GM21529 (cell line): ENCODE results near the gene COPB2.
A peak's percentile ranks its signal among the peaks of the same experiment; 100 is the strongest.

Experiments
- ATAC-seq: cut with Tn5 transposase; IDR thresholded peaks from one replicate; pipeline ENCODE4 v1.9.1; 2021; ENCODE audit not compliant: unreplicated experiment

The COPB2 gene

DNA sequence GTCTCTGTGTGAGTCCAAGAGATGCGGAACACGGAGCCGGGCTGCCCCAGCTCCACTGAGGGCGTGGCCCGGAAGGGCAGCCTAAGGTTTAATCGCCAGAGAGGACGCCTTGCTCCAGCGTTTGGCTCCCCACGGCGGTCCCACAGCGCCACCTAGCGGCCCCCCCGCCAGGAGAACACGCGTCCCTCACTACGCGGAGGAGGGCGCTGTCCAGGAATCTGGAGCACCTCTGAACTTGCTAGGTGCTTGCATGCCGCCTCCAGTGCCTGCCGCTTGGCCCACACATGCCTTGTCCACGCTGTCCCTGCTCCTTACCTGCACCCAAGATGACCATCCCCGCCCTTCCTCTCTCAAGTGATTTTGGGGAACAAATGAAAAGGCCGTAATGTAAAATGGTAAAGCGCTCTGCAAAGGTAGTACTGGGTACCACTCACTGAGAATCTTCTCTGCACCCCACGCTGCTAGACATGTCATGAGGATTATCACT lies 60.0 kb downstream of the COPB2 start:
- peak; percentile 98 for ATAC-seq

DNA sequence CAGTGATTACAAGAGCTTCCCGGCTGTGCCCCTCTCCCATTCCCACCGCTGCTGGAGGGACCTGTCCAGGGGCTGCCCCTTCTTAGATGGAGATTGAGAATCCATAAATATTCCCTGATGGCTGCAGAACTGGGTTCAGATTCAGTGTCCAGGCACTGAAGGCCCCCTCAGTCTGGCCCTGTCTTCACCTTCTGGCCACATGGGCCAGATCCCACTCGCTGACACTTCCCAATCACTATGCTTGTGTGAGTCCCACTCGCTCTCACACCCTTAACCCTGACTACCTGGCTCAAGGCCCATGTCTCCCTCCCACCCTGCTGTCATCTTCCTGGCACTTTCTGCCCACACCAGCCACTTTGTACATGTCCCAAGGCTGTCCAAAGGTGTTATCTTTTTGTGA lies 61.1 kb downstream of the COPB2 start:
- no peak for ATAC-seq

DNA sequence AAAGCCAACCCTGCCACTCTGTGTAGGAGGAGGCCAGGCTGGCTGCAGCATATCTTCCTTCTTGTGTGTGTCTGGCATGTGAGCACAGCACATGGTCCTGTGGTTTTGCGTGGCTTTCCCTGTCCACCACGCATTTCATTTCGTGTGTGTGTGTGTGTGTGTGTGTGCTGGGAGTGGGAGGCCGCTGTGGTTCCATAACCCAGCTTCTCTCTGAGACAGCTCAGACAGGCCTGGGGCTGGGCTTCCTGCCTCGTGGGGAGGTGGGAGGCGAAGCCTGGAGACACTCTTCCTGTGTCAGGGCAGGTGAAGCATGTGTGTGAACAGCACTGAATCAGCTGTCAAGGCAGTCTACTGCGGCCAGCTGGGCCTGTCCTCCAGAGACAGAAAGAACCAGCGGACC lies 61.6 kb downstream of the COPB2 start:
- no peak for ATAC-seq

DNA sequence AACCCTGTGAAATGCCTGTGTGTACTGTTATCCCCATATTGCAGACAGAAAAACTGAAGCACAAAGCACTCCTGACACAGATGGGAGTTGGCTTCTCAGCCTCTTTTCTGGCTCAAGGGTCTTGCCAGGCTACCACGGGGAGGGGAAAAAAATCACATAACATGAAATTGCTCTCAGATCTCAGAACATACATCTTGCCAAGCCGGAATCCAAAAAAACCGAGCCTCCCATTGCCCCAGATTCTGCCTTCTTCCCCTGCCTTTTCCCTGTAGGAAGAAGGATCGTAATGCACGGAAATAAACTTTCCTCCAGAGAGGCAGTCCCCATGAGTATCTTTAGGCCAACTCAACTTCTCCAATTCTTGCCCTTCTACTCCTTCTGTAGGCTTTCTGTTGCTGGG lies 62.2 kb downstream of the COPB2 start:
- no peak for ATAC-seq

DNA sequence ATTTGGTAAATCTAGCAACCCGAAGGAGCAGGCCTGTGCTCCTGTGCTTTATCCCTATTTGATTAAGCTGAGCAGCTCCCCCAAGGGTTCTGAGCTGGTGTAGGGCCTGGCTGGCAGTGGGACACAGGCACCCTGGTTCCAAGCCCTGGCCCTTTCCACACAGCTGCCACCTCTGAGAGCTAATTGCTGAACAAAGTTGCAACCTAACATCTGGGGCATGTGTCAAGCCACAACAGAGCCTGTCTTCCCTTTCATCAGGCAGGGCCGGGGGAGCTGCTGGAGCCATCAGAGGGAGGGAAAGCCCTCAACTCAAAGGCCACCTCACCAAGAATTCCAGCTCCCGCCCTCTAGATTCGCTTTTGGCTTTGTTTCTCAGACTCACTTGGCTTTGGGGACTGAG lies 62.7 kb downstream of the COPB2 start:
- ATAC-seq = no peak

DNA sequence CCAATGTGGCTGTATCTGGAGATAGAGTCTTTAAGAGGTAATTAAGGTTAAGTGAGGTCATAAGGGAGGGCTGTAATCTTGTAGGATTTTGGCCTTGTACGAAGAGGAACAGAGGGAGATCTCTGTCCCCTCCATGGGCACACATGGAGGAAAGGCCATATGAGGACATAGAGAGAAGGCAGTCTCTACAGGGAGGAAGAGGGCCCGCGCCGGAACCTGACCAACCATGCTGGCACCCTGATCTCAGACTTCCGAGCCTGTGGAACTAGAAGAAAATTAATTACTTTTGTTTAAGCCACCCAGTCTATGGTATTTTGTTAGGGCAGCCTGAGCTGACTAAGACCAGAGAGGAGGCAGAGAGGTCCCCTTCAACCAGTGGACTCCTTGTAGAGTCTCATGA lies 63.3 kb downstream of the COPB2 start:
- ATAC-seq = no peak

DNA sequence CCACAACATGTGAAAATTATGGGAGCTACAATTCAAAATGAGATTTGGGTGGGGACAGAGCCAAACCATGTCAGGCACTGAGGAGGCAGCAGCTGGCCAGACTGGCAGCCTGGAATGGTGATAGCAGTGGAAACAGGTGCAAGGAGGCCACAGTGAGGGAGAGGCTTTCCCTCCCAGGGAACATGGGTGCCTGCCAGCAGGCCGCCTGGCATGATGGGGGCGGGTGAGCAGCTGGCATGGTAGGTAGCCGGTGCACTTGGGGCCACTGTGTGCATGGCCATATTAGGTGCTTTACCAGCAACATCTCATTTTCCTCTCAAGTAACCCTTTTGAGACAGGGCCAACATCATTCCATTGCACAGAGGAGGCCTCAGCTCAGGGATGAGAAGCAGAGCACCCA lies 63.9 kb downstream of the COPB2 start:
- ATAC-seq = no peak

DNA sequence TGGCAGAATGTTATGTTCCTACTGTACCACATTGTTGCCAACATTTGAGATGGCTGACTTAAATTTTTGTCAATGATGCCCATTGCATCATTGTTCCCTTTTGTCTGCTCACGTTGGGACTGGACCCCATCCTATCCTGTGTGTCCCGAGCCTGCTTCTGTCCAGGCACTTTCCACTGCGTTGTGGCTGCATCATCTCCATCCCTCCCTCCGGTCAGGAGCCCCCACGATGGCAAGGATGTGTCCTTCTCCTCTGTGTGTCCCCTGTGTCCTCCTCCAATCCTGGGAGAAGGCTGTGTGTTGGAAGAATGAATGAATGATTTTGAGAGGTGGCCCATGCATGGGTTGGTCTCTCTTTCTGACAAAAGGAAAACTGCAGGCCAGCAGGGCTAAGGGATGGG lies 65.0 kb downstream of the COPB2 start:
- no peak for ATAC-seq

DNA sequence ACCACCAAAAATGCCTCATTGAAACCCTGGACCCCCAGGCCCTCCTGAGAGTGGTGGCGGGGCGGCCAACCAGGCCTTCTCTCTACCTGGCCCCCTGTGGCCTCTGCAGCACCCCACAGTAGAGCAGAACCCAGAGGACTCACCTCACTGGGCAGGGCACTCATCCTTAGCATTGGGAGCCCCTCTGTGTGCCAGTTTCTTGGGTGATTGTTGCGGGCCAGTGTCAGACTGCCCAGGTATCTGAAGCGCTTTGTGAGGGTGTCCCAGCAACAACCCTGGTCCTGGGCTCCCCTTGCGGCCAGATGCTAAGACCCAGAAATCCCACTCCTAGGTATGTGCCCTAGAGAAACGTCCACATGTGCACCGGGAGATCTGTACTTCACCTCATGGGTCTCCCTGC lies 66.3 kb downstream of the COPB2 start:
- no peak for ATAC-seq

DNA sequence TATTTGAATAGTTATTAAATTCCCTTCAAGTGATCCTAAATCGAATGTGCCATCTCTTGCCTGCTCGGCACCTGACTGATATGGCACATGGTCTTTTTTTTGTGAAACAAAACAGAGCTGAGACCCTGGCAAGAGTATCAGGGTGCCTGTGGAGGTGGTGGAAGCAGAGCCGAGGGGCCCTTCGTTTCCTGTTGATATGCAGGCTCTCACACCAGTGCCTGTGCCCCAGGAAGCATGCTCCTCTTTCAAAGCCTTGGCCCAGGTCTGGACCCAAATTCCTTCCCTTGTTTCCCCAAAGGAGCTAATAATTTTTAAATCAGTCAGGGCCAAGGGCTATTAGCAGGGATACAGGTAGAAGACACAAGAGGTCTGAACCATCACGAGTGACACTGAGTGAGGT lies 67.1 kb downstream of the COPB2 start:
- no peak for ATAC-seq

DNA sequence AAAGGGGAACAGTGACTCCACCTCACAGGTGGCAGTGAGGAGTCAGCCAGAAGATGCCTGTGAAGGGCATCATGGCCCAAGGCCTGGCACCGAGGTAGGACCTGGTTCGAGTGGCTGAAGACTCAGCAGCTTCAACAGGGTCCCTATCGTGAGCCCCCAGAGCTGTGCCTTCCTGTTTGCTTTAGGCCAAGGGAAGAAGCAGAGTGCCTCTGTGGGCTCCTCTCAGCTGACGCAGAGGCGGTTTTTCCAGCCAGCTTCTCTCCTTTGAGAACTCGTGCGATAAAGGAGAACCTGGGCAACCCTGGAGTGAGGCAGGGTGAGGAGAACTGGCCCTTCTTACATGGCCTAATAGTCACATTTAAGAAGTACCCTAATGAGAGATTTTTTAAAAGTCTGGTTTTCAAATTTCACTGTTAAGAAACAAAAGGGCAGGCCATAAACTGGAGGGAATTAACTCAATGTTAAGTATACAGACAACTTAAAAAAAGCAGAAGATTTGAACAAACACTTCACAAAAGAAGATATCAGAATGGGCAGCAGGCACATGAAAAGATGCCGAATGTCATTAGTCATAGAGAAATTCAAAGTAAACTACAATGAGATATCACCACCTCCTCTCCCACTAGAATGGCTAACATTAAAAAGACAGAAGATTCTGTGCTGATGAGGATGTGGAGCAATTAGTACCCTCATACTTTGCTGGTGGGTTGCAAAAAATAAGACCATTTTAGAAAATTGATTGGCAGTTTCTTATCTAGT lies 68.7 kb downstream of the COPB2 start:
- no peak for ATAC-seq

DNA sequence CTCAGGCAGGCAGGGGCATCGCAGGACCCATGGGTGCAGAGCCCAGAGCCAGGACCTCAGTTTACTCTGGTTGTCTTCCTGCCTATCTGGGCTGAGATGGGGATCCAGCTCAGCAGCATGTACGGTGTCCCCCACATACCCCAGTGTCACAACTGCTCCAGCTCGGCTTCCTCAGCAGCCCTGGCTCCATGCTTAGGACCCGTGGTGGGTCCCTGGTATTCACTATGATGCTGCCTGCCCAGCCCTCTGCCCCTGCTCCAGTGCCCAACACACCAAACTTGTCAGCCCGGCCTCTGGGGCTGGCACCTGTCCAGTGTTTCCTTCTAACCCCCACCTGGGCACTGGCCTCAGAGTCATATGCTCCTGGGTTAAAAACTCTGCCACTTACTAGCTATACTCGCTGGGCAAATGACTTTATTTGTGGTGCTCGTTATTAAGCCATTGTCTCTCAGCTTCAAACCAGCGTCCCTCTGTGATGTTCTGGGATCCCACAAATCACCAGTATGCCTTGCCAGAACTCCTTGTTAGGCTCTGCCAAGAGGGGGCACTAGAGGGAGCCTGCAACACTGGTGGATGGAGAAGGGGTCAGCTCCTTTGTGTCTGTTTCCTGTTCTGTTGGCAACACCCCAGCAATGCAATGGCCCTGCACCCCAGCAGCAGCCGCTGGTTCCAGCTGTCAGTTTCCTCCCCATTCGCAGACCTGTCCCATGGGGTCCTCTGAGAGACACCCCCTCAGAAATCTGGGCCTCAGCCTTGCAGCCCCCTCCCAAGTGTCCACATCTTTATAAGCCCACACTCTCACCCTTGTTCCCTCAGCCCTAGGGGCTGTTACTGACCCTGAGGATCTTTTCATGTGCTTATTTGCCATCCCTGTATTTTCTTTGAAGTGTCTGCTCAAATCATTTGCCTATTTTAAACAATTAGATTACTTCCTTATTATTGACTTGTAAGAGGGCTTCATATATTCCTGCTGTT lies 69.7 kb downstream of the COPB2 start:
- no peak for ATAC-seq

DNA sequence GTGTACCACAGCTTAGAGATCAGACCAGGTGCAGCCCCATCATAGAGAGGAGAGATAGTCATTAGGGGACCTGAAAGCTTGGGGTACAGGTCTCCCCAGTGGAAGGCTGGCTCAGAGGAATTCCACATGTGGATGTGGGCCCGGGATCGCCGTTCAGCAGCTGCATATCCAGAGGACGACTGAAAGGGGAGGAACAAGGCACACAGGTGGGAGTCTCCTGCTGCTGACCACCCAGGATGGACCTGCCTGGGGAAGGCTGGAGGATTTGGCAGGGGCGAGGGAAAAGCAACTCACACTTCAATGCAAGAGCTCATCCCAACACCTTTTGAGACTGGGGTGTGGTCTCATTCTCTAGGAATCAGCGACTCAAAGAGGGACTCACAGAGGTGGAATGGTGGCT lies 70.6 kb downstream of the COPB2 start:
- no peak for ATAC-seq

DNA sequence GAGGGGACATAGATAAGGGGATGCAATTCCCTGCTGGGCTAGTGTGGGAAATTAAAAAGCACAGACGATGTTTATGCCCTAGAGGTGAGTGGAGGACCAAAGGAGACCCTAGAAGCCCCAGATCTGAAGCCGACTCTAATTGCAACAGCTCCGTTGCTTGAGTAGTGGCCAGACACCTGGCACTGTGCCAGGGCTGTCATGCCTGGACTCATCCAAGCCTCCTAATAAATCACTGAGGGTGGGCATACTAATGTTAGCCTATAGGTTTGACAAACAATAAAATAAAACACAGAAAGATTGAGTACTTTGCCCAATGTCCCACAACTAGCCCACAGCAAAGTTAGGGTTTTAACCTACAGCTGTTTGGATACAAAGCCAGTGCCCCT lies 71.0 kb downstream of the COPB2 start:
- no peak for ATAC-seq

DNA sequence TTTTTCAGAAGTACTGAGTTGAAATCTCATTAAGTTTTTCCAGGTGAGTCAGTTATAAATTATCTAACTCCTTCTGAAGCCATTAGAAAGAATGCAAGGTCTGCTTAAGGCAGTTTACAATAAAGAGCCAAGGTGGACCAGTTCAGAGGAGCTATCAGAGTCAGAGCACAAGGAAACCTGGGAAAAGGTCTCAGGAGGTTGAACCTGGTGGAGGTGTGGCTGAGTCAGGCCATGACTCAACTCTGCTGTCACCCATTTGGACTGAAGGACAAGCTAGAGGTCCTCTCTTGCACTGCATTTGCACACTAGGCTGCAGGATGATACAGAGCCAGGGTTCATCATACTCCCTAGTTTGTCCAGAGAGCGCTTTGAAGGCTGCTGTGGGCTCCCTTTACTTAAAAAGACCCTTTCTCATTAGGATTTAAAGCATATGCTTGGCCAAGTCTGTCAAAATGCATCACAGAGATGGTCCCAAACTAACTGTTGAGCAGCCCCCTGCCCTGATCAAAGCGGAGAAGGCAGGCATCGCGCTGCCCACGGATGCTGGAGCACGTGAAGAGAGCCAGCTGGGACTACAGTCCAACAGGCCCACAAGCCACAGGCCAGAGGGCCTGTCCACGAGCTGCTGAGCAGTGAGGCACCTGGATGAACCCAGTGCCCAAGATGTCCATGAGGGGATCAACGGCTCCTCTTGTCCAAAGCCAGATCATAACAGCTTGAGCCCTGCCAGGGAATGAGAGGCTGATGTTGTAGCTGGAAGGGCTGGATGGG lies 71.6 kb downstream of the COPB2 start:
- ATAC-seq = no peak

DNA sequence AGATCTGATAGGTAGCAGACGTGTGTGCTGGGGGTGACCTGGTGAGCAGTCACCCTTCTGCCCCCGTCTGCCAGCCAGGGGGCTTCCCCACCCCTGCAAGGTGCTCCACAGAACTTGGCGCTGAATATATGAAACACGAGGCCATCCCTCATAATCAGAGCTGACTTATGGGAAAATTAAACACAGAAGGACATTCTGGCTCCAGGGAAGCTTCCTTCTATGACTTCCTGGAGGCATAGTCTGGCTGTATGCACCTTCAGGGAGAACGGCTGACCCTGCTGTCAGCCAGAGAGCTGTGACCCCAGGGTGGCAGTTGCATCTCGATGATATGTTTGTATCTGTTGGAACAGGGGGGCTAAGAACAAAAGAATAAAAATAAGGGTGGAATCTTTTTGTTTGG lies 72.2 kb downstream of the COPB2 start:
- no peak for ATAC-seq

DNA sequence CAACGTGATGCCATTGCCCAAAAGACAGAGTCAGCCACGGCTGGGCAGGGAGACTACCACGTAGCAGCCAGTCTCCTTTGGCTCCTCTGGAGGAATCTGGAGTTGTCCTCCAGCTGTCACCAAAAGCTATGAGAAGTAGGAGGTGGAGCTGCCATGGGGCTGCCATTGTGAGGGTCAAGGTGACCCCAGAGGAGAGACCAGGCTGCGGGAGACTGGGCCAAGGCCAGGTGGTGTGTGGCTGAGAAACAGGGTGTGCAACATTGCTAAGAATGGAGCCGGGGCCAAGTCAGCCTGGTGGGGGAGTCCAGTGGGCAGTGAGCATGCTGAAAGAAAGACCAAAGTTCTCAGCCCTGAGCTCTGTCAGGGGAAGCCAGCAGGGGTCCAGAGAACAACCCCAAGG lies 75.5 kb downstream of the COPB2 start:
- no peak for ATAC-seq

DNA sequence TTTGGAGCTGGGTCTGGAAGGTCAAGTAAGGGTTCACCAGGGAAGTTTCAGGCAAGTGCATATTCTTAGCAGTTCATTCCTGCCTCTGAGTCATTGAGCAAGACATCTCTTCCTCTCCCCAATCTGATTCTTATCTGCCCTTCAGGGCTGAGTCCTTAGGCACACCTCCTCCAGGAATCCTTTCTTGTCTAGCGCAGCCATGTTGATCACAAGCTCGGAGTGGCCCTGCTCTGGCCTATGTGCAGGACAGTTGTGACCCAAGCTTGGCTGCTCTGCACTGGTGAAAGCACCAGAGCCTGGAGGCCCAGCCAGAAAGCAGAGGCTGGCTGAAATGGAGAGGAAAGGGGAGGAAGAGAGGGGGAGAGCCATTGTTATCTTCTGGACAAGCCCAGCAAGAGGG lies 76.5 kb downstream of the COPB2 start:
- no peak for ATAC-seq

DNA sequence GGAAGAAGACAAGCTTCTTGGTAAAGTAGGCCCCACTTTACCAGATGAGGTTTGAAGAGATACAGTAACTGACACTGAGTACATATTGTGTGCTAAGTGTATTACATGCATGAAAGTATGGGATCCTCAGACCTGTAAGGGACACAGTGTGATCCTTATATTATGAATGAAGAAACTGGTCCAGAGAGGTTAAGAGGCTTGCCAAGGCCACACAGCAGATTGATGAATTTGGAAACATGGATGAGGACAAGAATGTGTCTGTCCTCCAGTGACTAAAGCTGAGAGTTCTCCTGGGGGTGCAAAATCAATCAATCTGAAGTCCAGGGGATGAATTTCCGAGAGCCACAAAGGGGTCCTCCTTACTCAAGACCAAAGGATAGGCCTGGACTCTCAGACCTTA lies 77.0 kb downstream of the COPB2 start:
- ATAC-seq = no peak

DNA sequence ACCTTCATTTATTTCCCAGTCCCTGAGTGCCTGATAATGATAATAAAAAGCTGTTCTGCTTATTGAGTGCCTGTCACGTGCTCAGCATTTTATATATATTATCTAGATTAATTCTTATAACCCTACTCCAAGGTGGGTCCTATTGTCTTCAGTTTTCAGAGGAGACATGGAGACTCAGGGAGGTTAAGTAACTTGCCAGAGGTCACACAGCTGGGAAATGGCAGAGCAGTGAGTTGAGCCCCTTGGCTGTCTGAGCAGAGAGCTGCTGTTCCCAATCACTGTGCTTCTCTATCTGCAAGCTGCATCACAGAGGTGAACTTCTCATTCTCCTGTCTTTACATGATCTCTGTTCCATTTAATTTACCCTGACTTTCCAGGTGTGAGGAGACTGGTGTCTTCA lies 77.9 kb downstream of the COPB2 start:
- ATAC-seq = no peak

DNA sequence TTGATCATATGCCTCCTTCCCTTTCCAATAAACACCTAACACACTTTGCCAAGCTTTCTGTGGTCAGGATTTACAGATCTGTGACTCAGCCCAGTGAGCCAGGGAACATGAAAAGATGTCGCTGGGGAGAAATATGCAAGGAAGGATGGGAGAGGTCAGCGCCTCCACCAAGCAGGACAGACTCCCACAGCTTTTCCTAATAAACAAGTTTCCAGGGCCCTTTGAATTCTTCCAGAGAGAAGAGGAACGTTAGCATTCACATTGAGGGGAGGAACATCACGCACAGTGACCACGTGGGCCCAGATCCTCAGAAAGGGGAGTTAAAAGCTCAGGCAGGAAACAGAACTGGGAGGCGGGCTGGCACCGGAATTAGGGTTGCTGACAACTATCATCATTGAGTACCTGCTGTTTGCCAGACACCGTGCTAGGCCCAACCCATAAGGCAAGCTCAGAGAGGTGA lies 78.9 kb downstream of the COPB2 start:
- ATAC-seq = no peak
